HG03442 (cell line): ENCODE data around the gene SLC16A5.
A peak's percentile ranks its signal among the peaks of the same experiment; 100 is the strongest.
"Not testable (repeated sequence)": the region's sequence is repeated elsewhere in the genome, so short reads cannot be mapped to it uniquely, and the experiment has no call there.

Source experiments
- ATAC-seq: cut with Tn5 transposase; IDR thresholded peaks from one replicate; pipeline ENCODE4 v1.9.1; 2021; ENCODE audit warnings: mild to moderate bottlenecking, moderate library complexity; ENCODE audit not compliant: unreplicated experiment

The SLC16A5 gene

DNA sequence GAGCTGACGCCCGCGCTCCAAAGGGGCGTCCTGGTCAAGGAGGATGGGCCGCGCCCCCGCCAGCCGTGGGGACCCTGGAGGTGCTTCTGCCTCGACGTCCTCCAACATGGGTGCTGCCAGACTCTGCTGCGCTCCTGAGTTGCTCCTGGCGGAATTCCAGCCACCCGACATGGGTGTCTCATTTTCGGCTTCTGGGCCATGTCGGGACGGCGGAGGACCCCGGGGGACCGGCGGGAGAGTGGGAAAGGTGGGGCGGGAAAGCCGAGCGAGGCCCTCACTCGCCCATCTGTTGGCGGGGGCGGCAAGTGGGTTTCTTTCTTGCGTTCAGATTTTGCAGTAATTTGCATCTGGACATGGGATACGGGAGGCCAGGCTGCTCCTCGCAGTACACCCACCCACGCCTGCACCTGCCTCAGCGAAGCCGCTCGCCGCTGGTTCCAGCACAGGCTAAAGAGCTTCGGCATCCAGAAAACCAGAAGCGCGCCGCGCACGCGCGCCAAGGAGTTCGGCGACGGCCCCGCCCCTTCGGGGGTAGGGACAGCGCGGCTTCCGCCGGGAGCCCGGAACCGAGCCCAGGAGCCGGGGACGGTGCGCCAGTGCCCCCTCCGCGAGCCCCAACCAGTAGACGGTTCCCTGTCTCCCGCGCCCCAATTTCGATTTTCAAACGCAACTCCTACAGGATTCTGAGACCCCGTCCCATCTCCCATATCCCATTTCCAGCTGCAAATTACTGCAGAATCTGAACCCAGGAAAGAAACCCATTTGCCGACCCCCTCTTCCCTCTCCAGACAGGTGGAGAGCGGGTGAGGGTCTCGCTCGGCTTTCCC, 21.9 kb downstream of the SLC16A5 start, which contains the start of gene ARMC7:
Gene ARMC7 (plus strand): TSS at position 563 of the 827 bp plus-strand sequence. CDS start 320 bp downstream, outside the sequence.
- ATAC-seq: peak; percentile 66

DNA sequence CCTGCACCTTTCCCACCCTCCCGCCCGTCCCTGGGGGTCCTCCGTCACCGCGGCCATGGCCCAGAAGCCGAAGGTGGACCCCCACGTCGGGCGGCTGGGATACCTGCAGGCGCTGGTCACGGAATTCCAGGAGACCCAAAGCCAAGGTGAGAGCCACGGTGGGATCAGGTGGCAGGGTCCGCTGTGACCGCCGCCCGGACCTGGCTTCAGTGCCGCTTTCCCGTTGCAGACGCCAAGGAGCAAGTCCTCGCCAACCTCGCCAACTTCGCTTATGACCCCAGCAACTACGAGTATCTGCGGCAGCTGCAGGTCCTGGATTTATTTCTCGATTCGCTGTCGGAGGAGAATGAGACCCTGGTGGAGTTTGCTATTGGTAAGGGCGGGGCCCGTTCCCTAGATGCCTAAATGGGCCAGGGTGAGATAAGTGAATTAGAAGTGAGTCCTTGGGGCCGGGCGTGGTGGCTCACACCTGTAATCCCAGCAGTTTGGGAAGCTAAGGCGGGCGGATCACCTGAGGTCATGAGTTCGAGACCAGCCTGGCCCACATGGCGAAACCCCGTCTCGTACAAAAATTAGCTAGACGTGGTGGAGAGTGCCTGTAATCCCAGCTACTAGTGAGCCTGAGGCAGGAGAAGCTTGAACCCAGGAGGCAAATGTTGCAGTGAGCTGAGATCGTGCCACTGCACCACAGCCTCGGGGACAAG, 22.6 kb downstream of the SLC16A5 start:
- no peak for ATAC-seq

DNA sequence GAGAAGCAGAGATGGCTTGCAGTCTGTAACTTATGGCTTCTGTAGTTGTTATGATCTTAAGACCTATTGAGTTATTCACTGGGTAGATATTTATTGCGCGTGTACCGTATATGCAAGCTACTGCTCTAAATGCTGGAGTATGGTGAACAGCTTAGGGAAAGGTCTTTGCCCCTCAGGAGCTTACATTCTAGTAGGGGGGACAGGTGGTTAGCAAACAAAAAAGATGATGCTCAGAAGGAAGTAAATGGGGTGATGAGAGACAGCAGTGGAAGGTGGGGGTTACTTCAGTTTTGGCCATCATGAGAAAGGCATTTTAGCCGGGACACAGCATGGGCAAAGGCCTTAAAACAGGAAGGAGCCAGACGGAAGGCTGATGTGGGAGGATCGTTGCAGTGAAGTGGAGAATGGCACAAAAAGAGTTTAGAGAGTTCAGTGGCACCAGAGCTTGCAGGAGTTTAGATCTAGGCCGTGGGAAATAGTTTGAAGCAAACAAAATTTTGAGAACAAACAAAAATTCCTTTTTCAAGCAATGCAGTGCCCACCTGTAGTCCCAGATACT, 24.1 kb downstream of the SLC16A5 start:
- ATAC-seq: no peak

DNA sequence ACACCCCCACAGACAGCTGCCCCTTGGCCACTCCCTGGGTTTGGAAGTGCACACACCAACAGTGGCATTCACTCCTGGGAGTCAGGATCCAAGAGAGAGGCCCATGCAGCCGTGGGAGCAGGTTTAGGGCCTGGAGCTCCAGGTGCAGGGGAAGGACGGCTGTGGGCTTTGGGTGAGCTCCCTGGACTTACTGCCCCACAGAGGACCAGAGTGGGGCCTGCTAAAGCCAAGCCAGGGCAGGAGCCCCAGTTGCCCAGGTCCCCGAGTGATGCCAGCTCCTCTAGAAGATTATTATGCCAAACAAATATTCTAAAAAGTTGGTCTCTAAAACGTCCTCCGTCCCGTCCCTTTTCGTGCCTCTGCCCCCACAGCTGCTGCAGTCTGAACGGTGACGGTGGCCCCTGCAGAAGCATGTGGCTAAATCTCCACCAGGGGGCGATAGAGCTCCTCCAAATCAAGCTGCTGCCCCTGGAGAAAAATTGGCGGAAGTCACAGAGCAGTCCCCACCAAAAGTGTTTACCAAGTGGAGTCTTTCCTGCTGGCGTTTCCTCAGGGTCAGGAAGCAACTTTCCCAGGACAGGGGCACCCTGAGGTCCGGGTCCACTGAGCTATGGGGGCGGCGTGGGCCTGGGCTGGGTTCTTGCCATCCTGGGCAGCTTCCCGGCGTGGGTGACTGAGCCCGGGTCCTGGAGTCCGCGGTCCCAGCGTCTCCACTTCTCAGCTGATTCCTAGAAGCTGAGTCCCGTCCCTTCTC, 26.2 kb downstream of the SLC16A5 start:
- ATAC-seq: no peak

- ATAC-seq: no peak
Measured at GRCh38 chr17:75114552-75115314, 27.0 kb downstream of the SLC16A5 start.

DNA sequence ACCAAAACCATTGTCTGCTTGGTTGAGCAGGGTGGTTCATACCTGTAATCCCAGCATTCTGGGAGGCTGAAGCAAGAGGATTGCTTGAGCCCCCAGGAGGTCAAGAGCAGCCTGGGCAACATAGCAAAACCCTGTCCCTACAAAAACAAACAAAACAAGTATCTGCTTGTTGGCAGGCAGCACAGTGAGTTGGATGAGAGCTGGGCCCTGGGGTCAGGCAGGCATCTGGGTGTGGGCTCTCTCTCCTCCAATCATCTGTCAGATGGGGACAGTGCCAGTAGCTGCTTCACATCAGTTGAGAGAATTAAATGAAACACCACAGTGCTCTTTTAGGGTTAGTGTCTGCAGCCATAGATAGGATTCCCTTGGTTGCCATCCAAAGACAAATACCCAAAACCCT, 27.8 kb downstream of the SLC16A5 start:
- no peak for ATAC-seq

GRCh38 chr17:75116737-75117136, 29.0 kb downstream of the SLC16A5 start:
- no peak for ATAC-seq

GRCh38 chr17:75118307-75118706, 30.6 kb downstream of the SLC16A5 start:
- ATAC-seq: no peak

DNA sequence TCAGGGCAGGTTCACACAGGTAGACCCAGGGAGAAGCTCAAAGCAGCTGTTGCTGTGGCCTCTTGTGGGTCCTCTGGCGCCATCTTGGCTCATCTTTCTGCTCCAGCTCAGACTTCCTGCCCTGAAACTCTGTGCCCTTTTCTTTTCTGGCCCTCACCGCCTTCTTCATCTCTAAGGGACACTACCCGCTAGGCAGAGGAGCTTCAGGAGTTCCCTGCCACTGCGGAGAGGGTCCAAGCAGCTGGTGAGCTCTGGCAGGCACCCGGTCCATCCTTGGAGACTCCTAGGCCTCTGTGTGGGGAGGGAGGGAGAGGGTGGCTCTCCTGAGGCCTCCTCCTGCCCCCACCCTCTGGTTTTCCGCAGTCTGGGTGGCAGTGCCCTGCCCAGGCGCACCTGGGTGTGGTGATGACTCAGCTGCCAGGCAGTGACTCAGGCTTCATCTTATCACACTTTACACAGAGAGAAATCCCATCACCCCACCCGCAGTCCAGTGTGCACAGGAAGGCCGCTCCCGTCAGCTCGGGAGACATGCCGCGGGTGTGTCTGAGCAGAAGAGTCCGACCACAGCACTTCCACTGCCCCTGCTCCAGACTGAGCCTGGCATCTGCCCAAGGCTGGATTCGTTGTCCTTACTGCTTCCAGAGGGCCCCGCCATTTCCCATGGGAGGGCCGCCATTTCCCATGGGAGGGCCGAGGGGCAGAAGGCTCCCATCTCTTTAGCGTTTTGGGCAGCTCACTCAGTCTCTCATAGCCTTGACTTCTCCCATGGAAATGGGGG, 36.5 kb downstream of the SLC16A5 start:
- ATAC-seq: no peak

DNA sequence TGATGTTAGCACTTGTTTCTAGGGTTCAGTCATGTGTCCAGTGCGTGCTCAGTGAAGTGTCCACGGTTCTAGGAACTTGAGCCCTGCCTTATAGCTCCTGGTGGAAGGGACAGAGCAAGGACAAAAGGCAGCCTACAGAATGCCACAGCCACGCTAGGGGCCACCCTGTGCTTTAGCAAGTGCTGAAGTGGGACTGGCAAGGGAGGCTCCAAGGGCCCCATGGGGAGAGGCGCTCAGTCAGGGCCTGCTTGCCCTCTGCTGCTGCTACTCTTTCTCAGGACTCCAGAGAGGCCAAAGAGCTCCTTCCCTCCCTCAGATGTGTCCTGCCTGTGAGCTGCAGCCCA, 37.0 kb downstream of the SLC16A5 start:
- ATAC-seq: no peak

GRCh38 chr17:75125984-75126383, 38.2 kb downstream of the SLC16A5 start:
- no peak for ATAC-seq

DNA sequence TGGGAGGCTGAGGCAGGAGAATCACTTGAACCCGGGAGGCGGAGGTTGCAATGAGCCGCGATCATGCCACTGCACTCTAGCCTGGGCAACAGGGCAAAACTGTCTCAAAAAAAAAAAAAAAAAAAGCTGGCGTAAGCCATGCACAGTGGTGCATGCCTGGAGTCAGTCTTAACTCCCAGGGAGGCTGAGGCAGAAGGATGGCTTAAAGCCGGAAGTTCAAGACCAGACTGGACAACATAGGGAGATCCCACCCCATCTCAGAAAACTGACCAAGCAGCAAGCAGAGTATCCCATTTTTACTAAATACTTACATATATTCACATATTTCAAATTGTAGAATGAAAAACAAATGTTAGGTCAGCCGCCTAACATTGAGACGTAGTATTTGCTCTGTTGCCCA, 39.2 kb downstream of the SLC16A5 start:
- no peak for ATAC-seq

GRCh38 chr17:75127936-75128335, 40.2 kb downstream of the SLC16A5 start:
- not testable (repeated sequence) for ATAC-seq

- ATAC-seq: no peak
Measured at GRCh38 chr17:75128694-75129505, 41.1 kb downstream of the SLC16A5 start.

DNA sequence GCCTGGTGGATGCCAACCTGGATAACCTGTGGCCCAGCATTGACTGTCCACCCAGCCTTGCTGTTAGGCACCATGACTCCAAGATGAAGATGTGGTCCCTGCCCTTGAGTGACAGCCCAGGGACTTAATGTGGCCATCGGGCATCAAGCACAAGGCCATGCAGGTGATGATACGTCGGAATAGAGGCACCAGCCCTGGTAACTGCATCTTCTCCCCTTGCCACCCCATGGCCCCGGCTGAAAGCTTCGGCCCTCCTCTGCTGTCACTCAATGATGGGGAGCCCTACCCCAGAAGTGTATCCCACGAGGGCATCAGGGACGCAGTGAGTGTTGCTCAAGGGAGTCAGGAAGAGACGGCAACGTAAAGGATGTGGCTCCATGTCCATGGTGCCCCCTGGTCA, 41.8 kb downstream of the SLC16A5 start:
- no peak for ATAC-seq

DNA sequence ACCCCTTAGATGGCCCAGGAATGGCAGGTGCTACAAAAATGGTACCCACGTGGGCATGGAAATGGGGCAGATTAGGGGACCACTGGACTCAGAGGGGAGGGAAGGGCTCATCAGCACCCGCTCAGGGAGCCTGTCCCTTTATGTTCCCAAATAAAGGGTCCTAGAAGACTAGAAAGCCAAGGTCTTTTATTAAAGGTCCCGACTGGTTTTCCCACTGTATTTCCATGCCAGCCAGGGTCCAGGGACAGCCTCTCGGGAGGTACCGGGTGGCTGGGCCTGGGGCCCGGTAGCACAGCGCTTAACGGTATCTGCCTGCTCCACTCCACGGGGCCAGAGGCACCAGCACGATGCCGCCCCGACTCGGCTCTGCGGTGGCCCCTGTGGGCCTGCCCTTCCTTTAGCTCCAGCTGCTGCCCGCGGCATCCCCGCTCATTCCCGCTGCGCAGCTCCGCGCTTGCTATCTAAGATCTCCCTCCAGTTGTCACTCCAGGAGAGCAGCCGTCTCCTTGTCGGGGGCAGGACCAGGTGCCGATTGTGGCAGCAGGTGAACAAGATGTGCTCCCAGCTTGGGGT, 42.4 kb downstream of the SLC16A5 start:
- ATAC-seq: no peak

- no peak for ATAC-seq
Measured at GRCh38 chr17:75130632-75131277, 43.0 kb downstream of the SLC16A5 start.
